IPS-18c (cell line): ENCODE results near the gene PCDHB5.
"Not testable (repeated sequence)": the region's sequence is repeated elsewhere in the genome, so short reads cannot be mapped to it uniquely, and the experiment has no call there.

Experiments used
- H3K4me3 ChIP-seq: 2 replicates; pipeline ENCODE4 v1.7.0; 2013; ENCODE audit warnings: low read depth, mild to moderate bottlenecking, low read length, moderate library complexity; ENCODE audit not compliant: insufficient read depth
- H3K9me3 ChIP-seq: one replicate; pipeline ENCODE4 v1.6.1; 2013; ENCODE audit warnings: mild to moderate bottlenecking, low read length, moderate library complexity; ENCODE audit not compliant: control insufficient read depth, insufficient read depth

PCDHB5 gene

DNA sequence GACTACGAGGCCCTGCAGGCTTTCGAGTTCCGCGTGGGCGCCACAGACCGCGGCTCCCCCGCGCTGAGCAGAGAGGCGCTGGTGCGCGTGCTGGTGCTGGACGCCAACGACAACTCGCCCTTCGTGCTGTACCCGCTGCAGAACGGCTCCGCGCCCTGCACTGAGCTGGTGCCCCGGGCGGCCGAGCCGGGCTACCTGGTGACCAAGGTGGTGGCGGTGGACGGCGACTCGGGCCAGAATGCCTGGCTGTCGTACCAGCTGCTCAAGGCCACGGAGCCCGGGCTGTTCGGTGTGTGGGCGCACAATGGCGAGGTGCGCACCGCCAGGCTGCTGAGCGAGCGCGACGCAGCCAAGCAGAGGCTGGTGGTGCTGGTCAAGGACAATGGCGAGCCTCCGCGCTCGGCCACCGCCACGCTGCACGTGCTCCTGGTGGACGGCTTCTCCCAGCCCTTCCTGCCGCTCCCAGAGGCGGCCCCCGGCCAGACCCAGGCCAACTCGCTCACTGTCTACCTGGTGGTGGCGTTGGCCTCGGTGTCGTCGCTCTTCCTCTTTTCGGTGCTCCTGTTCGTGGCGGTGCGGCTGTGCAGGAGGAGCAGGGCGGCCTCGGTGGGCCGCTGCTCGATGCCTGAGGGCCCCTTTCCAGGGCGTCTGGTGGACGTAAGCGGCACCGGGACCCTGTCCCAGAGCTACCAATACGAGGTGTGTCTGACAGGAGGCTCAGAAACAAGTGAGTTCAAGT is 49.3 kb downstream of the PCDHB5 start:
- H3K4me3 ChIP-seq, H3K9me3 ChIP-seq: not testable (repeated sequence)

DNA sequence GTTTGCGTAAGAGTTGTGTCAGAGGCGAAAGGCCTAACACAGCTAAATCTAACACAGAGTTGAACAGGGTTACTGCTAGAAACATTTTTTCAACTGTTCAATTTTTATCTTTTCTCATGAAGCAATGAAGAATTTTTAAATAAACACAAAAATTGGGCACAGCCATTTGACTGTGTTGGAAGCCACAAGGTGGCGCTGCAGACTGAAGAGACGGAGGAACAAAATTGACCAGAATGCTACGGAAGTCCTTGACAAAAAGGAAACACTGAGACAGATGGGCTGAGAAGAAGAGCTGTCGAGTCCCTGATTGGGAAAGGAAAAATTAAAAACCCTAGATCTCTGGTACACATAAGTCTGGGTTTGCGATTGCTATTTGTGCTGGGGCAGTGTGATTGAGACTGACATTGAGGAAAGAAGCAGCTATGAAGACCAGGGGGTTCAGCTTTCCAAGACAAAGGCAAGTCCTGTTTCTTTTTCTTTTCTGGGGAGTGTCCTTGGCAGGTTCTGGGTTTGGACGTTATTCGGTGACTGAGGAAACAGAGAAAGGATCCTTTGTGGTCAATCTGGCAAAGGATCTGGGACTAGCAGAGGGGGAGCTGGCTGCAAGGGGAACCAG is 52.0 kb downstream of the PCDHB5 start, which contains the start of gene PCDHB9:
Gene PCDHB9, plus strand, starts transcription at position 265 of the 616 bp plus-strand sequence. Its CDS starts 158 bp downstream, at position 423.
- Histone ChIP-seq H3K9me3 (no peaks in the 10 kb centered on the region), H3K4me3 (no peak within 1 kb of the TSS)
